Measurements from ENCODE around the gene AXIN1.
"Not testable (repeated sequence)": the region's sequence is repeated elsewhere in the genome, so short reads cannot be mapped to it uniquely, and the experiment has no call there.

The AXIN1 gene

GRCh38 chr16:269061-269796 is 83.3 kb downstream of the AXIN1 start:
- no peaks in the 10 kb centered on the region for H3K36me3 Mint-ChIP-seq (ENCODE audit: low read depth)
- no peaks in the 10 kb centered on the region for H3K9me3 Mint-ChIP-seq
- H3K27ac Mint-ChIP-seq, result no peak overlapping the region
- DNase-seq (ENCODE audit: low spot score), result no peak
- H3K4me3 Mint-ChIP-seq, result no peak overlapping the region
- no peaks in the 10 kb centered on the region for H3K27me3 Mint-ChIP-seq (ENCODE audit: low read depth)
- H3K4me1 Mint-ChIP-seq (ENCODE audit: low read depth), result no peaks in the 10 kb centered on the region

- no peak for DNase-seq (ENCODE audit: low spot score)
- Mint-ChIP-seq H3K27ac (no peak overlapping the region), H3K27me3 (ENCODE audit: low read depth) (no peaks in the 10 kb centered on the region), H3K4me3 (no peak overlapping the region), H3K36me3 (ENCODE audit: low read depth) (no peaks in the 10 kb centered on the region), H3K4me1 (ENCODE audit: low read depth) (no peaks in the 10 kb centered on the region), H3K9me3 (no peaks in the 10 kb centered on the region)
These were observed 84.1 kb downstream of the AXIN1 start for GRCh38 chr16:268141-269053.

GRCh38 chr16:267562-267961 is 85.0 kb downstream of the AXIN1 start:
- DNase-seq (ENCODE audit: low spot score); H3K27ac Mint-ChIP-seq; H3K4me1 Mint-ChIP-seq (ENCODE audit: low read depth); H3K4me3 Mint-ChIP-seq; H3K36me3 Mint-ChIP-seq (ENCODE audit: low read depth); H3K9me3 Mint-ChIP-seq; H3K27me3 Mint-ChIP-seq (ENCODE audit: low read depth): not testable (repeated sequence)

- no peaks in the 10 kb centered on the region for H3K4me1 Mint-ChIP-seq (ENCODE audit: low read depth)
- H3K27me3 Mint-ChIP-seq (ENCODE audit: low read depth), result no peaks in the 10 kb centered on the region
- H3K27ac Mint-ChIP-seq, result no peak overlapping the region
- peaks cover 2% of the 10 kb centered on the region for H3K36me3 Mint-ChIP-seq (ENCODE audit: low read depth)
- H3K9me3 Mint-ChIP-seq, result no peaks in the 10 kb centered on the region
- DNase-seq (ENCODE audit: low spot score), result no peak
- H3K4me3 Mint-ChIP-seq, result no peak overlapping the region
These were observed 86.0 kb downstream of the AXIN1 start for GRCh38 chr16:266258-267164.

GRCh38 chr16:265711-266110 is 86.8 kb downstream of the AXIN1 start:
- H3K36me3 Mint-ChIP-seq (ENCODE audit: low read depth), result peaks cover 2% of the 10 kb centered on the region
- no peaks in the 10 kb centered on the region for H3K27me3 Mint-ChIP-seq (ENCODE audit: low read depth)
- no peak for DNase-seq (ENCODE audit: low spot score)
- no peaks in the 10 kb centered on the region for H3K4me1 Mint-ChIP-seq (ENCODE audit: low read depth)
- H3K27ac Mint-ChIP-seq, result no peak overlapping the region
- no peaks in the 10 kb centered on the region for H3K9me3 Mint-ChIP-seq
- H3K4me3 Mint-ChIP-seq, result no peak overlapping the region

- Mint-ChIP-seq H3K9me3 (no peaks in the 10 kb centered on the region), H3K27ac (no peak overlapping the region), H3K4me3 (no peak overlapping the region), H3K4me1 (ENCODE audit: low read depth) (no peaks in the 10 kb centered on the region), H3K27me3 (ENCODE audit: low read depth) (no peaks in the 10 kb centered on the region), H3K36me3 (ENCODE audit: low read depth) (peaks cover 2% of the 10 kb centered on the region)
- DNase-seq (ENCODE audit: low spot score), result no peak
These were observed 87.5 kb downstream of the AXIN1 start for GRCh38 chr16:265002-265529.

GRCh38 chr16:264440-264951 is 88.0 kb downstream of the AXIN1 start:
- Mint-ChIP-seq H3K36me3 (ENCODE audit: low read depth) (peaks cover 2% of the 10 kb centered on the region), H3K9me3 (no peaks in the 10 kb centered on the region), H3K4me3 (no peak overlapping the region), H3K4me1 (ENCODE audit: low read depth) (no peaks in the 10 kb centered on the region), H3K27me3 (ENCODE audit: low read depth) (no peaks in the 10 kb centered on the region), H3K27ac (no peak overlapping the region)
- DNase-seq (ENCODE audit: low spot score), result no peak

- no peak for DNase-seq (ENCODE audit: low spot score)
- Mint-ChIP-seq H3K36me3 (ENCODE audit: low read depth) (peaks cover 2% of the 10 kb centered on the region), H3K4me1 (ENCODE audit: low read depth) (no peaks in the 10 kb centered on the region), H3K4me3 (no peak overlapping the region), H3K9me3 (no peaks in the 10 kb centered on the region), H3K27ac (no peak overlapping the region), H3K27me3 (ENCODE audit: low read depth) (no peaks in the 10 kb centered on the region)
These were observed 88.6 kb downstream of the AXIN1 start for GRCh38 chr16:263944-264343.

- H3K36me3 Mint-ChIP-seq (ENCODE audit: low read depth), result peaks cover 2% of the 10 kb centered on the region
- H3K4me1 Mint-ChIP-seq (ENCODE audit: low read depth), result no peaks in the 10 kb centered on the region
- no peak overlapping the region for H3K4me3 Mint-ChIP-seq
- H3K27ac Mint-ChIP-seq, result no peak overlapping the region
- no peaks in the 10 kb centered on the region for H3K9me3 Mint-ChIP-seq
- DNase-seq (ENCODE audit: low spot score), result no peak
- H3K27me3 Mint-ChIP-seq (ENCODE audit: low read depth), result no peaks in the 10 kb centered on the region
These were observed 89.2 kb downstream of the AXIN1 start for GRCh38 chr16:263182-263774.

- DNase-seq (ENCODE audit: low spot score), result no peak
- Mint-ChIP-seq H3K27me3 (ENCODE audit: low read depth) (no peaks in the 10 kb centered on the region), H3K27ac (no peak overlapping the region)
These were observed 90.3 kb downstream of the AXIN1 start for GRCh38 chr16:262121-262745.

GRCh38 chr16:261031-261691 is 91.4 kb downstream of the AXIN1 start:
- peaks cover 2% of the 10 kb centered on the region for H3K4me1 Mint-ChIP-seq (ENCODE audit: low read depth)
- H3K27me3 Mint-ChIP-seq (ENCODE audit: low read depth), result no peaks in the 10 kb centered on the region
- no peak overlapping the region for H3K27ac Mint-ChIP-seq
- H3K36me3 Mint-ChIP-seq (ENCODE audit: low read depth), result peaks cover 5% of the 10 kb centered on the region
- no peak for DNase-seq (ENCODE audit: low spot score)
- H3K9me3 Mint-ChIP-seq, result no peaks in the 10 kb centered on the region
- H3K4me3 Mint-ChIP-seq, result no peak overlapping the region

More at GRCh38 chr16:262121-262745, 90.3 kb downstream of the AXIN1 start:
- Mint-ChIP-seq H3K4me1 (ENCODE audit: low read depth) (no peaks in the 10 kb centered on the region), H3K4me3 (no peak overlapping the region), H3K9me3 (no peaks in the 10 kb centered on the region), H3K36me3 (ENCODE audit: low read depth) (peaks cover 3% of the 10 kb centered on the region)

GRCh38 chr16:260326-260725 is 92.2 kb downstream of the AXIN1 start:
- Mint-ChIP-seq H3K4me3 (no peak overlapping the region), H3K27ac (no peak overlapping the region), H3K27me3 (ENCODE audit: low read depth) (no peaks in the 10 kb centered on the region), H3K9me3 (no peaks in the 10 kb centered on the region), H3K4me1 (ENCODE audit: low read depth) (peaks cover 6% of the 10 kb centered on the region), H3K36me3 (ENCODE audit: low read depth) (peaks cover 9% of the 10 kb centered on the region)
- no peak for DNase-seq (ENCODE audit: low spot score)

Data from T-helper 2 cell treated with Interferon-gamma antibody and Interleukin-4, amounts not matched to agents 5 μg/mL and 100 μg/mL, for 36 hours (primary cell).